ENCODE results near the gene TUBB3. TPM values are rescaled to one million over a fixed set of nuclear protein-coding genes. Genes with fewer than 3 reads are reported as not detected.

TUBB3 gene
- total and polyA plus RNA-seq, 2 of the 4 experiments (the other 2 are of a cell fraction) = 311 to 410 TPM

DNA sequence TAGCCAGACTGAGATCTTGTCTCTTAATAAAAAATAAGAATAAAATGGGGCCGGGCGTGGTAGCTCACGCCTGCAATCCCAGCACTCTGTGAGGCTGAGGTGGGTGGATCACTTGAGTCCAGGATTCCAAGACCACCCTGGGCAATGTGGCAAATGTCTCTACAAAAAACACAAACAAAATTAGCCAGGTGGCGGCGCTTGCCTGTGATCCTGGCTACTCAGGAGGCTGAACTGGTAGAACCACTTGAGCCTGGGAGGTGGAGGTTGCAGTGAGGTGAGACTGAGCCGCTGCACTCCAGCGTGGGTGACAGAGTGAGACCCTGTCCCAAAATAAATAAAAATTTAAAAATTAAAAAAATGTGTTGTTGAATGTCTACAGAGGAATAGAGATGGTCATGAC lies 22.5 kb downstream of the TUBB3 start:
- CTCF ChIA-PET = no interaction called here

More for the DNA sequence above, 22.5 kb downstream of the TUBB3 start:
- POLR2A ChIA-PET (ENCODE audit: unreplicated experiment) = no interaction called here
- H2AFZ ChIP-seq (replicated peaks; ENCODE audit: low read length, poor library complexity) = no peak overlapping the region
- no peaks in the 10 kb centered on the region for H3K36me3 ChIP-seq (ENCODE audit: control insufficient read depth, insufficient read depth, low read length)
- H2BK15ac ChIP-seq (ENCODE audit: low read depth, low read length) = no peak overlapping the region
- no peaks in the 10 kb centered on the region; the same call in 1 of the 2 replicates for H4K20me1 ChIP-seq (ENCODE audit: insufficient read depth, low read length)
- H2AK5ac ChIP-seq (ENCODE audit: low read depth, low read length) = no peak overlapping the region
- H3K4me1 ChIP-seq (ENCODE audit: control insufficient read depth, insufficient read depth, low read length) = peaks cover 6% of the 10 kb centered on the region; the same call in 1 of the 2 replicates
- H2BK5ac ChIP-seq (ENCODE audit: low read depth, low read length, poor library complexity, severe bottlenecking) = no peak overlapping the region
- dilution Hi-C loops (cut with HindIII; ENCODE audit: low sequenced_read_pairs, unreplicated experiment) = no loop called here
- no peak overlapping the region for H3K56ac ChIP-seq (ENCODE audit: extremely low read depth, insufficient read depth, low read length)
- no peaks in the 10 kb centered on the region for H3K27me3 ChIP-seq (ENCODE audit: control insufficient read depth, insufficient read depth, low read length)
- H3K4me3 ChIP-seq (ENCODE audit: insufficient read depth, low read depth, low read length) = no peak overlapping the region
- H3K9ac ChIP-seq (ENCODE audit: low read depth, low read length) = no peak overlapping the region
- H2AK9ac ChIP-seq (replicated peaks; ENCODE audit: low read depth, low read length, poor library complexity) = no peak overlapping the region
- no peak overlapping the region for H4K91ac ChIP-seq (ENCODE audit: insufficient read depth, low read depth, low read length)
- BruUV-seq (replicated peaks) = no TSS peak
- no peak overlapping the region for H4K5ac ChIP-seq (ENCODE audit: low read depth, low read length)
- no peak overlapping the region for H3K27ac ChIP-seq (ENCODE audit: insufficient read depth, low read length)
- H3K9me1 ChIP-seq (ENCODE audit: insufficient read depth, low read length) = no peaks in the 10 kb centered on the region
- H3K23ac ChIP-seq (ENCODE audit: low read depth, low read length) = no peak overlapping the region
- in situ Hi-C loops (cut with MboI; ENCODE audit: low sequenced_read_pairs) = no loop called here
- H3K14ac ChIP-seq (replicated peaks; ENCODE audit: low read depth, low read length) = no peak overlapping the region
- intact Hi-C loops (cut with micrococcal nuclease) = no loop called here
- H3K4ac ChIP-seq (ENCODE audit: low read depth, low read length) = no peak overlapping the region
- TF ChIP-seq SMC3 (IDR thresholded peaks at IDR 0.05; ENCODE audit: low read depth, low read length) = no peak
- TF ChIP-seq, protein P1, sequence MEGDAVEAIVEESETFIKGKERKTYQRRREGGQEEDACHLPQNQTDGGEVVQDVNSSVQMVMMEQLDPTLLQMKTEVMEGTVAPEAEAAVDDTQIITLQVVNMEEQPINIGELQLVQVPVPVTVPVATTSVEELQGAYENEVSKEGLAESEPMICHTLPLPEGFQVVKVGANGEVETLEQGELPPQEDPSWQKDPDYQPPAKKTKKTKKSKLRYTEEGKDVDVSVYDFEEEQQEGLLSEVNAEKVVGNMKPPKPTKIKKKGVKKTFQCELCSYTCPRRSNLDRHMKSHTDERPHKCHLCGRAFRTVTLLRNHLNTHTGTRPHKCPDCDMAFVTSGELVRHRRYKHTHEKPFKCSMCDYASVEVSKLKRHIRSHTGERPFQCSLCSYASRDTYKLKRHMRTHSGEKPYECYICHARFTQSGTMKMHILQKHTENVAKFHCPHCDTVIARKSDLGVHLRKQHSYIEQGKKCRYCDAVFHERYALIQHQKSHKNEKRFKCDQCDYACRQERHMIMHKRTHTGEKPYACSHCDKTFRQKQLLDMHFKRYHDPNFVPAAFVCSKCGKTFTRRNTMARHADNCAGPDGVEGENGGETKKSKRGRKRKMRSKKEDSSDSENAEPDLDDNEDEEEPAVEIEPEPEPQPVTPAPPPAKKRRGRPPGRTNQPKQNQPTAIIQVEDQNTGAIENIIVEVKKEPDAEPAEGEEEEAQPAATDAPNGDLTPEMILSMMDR (conservative IDR thresholded peaks at IDR 0.05; ENCODE audit: low read depth, low read length) = no peak
- TF ChIP-seq FOS (IDR thresholded peaks at IDR 0.05; ENCODE audit: low read depth, low read length) = no peak
- TF ChIP-seq BHLHE40 (IDR thresholded peaks at IDR 0.05; ENCODE audit: low read depth, low read length) = no peak
- no peak for TF ChIP-seq RFX5 (IDR thresholded peaks at IDR 0.05; ENCODE audit: low read depth, low read length)
- TF ChIP-seq POLR2A (IDR thresholded peaks at IDR 0.05; ENCODE audit: low read depth, low read length) = no peak
- H3K79me1 ChIP-seq (ENCODE audit: low read depth in 1 of 2, low read length in 2 of 2) = peaks cover 10 to 16% of the 10 kb centered on the region in 2 experiments
- no peak overlapping the region for H2BK20ac ChIP-seq (ENCODE audit: low read depth, low read length)
- no peak for DNase-seq
- no peak overlapping the region for H3K18ac ChIP-seq (ENCODE audit: low read depth, low read length)
- H2BK120ac ChIP-seq (ENCODE audit: low read depth, low read length) = no peak overlapping the region
- no CpG with 5 or more reads among the region's 7 CpGs for WGBS, 2 experiments (ENCODE audit: extremely low coverage in 2 of 2, insufficient read length in 1 of 2)
- H4K8ac ChIP-seq (ENCODE audit: low read depth in 2 of 2, low read length in 2 of 2) = no peak overlapping the region
- no peak overlapping the region for H3K4me2 ChIP-seq (ENCODE audit: low read depth, low read length)
- no peak for ATAC-seq (ENCODE audit: low read depth)
- H3K9me3 ChIP-seq (ENCODE audit: control insufficient read depth, insufficient read depth, low read length) = no peaks in the 10 kb centered on the region

All from IMR-90 (cell line).